Measurements from ENCODE around the gene LPP.

GRCh38 chr3:188761964-188762363 lies 608.0 kb downstream of the LPP start:
- TF ChIP-seq CTCF (optimal IDR thresholded peaks at IDR 0.05 in 1 of 3, IDR thresholded peaks at IDR 0.05 in 1 of 3, conservative IDR thresholded peaks at IDR 0.05 in 1 of 3; ENCODE audit: extremely low read depth in 1 of 3, insufficient read depth in 2 of 3, low read length in 3 of 3): no peak
- TF ChIP-seq EZH2 (IDR thresholded peaks at IDR 0.05; ENCODE audit: low read length): no peak

Measured in keratinocyte (primary cell).